Upper lobe of left lung (tissue), 4 donors: ENCODE results near the gene RNF19B.

Experiments used
- POLR2AphosphoS5 ChIP-seq, 2 donors: sonication (generic); formaldehyde crosslinking; IDR thresholded peaks; one replicate each; pipeline ENCODE4 v1.5.1; 2017; ENCODE audit warnings: antibody characterized with exemption in 2 of 2
- TF ChIP-seq, protein P1 (sequence below), 6 experiments: fragments of 450-650 bp in 4 of 6; fragments of 200-600 bp in 2 of 6; sonication (generic) in 2 of 6; IDR thresholded peaks; one replicate each; pipeline ENCODE4 v1.5.1; 2016 to 2019; ENCODE audit warnings: antibody characterized with exemption in 6 of 6

DNA sequence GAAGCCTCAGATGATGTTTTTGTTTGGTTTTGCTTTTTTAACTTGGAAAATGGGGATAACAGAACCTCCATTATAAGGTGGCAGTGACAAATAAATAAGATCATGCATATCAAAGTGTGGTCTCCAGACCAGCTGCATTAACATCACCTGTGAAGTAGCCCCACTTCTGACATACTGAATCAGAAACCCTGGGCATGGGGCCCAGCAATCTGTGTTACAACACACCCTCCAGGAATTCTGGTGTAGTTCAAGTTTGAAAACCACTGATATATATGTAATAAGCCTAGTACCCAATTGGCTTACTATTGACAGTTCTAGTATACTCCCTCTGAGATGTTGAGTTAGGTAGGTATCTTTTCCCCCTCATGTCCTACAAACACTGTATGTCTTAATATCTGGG lies 24.1 kb upstream of the RNF19B start:
- no peak for TF ChIP-seq POLR2AphosphoS5 (IDR thresholded peaks at IDR 0.05)
- TF ChIP-seq, protein P1, sequence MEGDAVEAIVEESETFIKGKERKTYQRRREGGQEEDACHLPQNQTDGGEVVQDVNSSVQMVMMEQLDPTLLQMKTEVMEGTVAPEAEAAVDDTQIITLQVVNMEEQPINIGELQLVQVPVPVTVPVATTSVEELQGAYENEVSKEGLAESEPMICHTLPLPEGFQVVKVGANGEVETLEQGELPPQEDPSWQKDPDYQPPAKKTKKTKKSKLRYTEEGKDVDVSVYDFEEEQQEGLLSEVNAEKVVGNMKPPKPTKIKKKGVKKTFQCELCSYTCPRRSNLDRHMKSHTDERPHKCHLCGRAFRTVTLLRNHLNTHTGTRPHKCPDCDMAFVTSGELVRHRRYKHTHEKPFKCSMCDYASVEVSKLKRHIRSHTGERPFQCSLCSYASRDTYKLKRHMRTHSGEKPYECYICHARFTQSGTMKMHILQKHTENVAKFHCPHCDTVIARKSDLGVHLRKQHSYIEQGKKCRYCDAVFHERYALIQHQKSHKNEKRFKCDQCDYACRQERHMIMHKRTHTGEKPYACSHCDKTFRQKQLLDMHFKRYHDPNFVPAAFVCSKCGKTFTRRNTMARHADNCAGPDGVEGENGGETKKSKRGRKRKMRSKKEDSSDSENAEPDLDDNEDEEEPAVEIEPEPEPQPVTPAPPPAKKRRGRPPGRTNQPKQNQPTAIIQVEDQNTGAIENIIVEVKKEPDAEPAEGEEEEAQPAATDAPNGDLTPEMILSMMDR (IDR thresholded peaks at IDR 0.05): no peak
